WTC11 (cell line): Measurements from ENCODE around the gene MICAL1. TPM values are rescaled to one million over a fixed set of nuclear protein-coding genes. Genes with fewer than 3 reads are reported as not detected.

Experiments
- ATAC-seq: fragments of 200-7000 bp; cut with Tn5 transposase; 2 replicates; pipeline ENCODE4 v1.10.0; 2021; ENCODE audit warnings: mild to moderate bottlenecking, moderate library complexity
- CTCF ChIA-PET: fragments of 300-600 bp; sonication (Branson Sonifier 250); formaldehyde crosslinking; loops from one replicate; lab custom pipeline; 2021; ENCODE audit warnings: antibody characterized with exemption; lab: Charles Lee
- POLR2A ChIA-PET: fragments of 350-600 bp; sonication (Branson Sonifier 250); formaldehyde crosslinking; loops from one replicate; lab custom pipeline; 2021; ENCODE audit warnings: antibody characterized with exemption; lab: Charles Lee
- DNase-seq: peaks from one replicate; pipeline ENCODE4 v3.0.0; 2021; ENCODE audit warnings: low spot score
- H3K27ac Mint-ChIP-seq: 2 replicates; pipeline ENCODE4 v1.8.0; 2021; ENCODE audit warnings: mixed read lengths
- H3K27me3 Mint-ChIP-seq: 2 replicates; pipeline ENCODE4 v1.8.0; 2021; ENCODE audit warnings: low read depth, mild to moderate bottlenecking, moderate library complexity, mixed read lengths
- H3K36me3 Mint-ChIP-seq: 2 replicates; pipeline ENCODE4 v1.8.0; 2021; ENCODE audit warnings: mixed read lengths
- H3K4me1 Mint-ChIP-seq: 2 replicates; pipeline ENCODE4 v1.8.0; 2022; ENCODE audit warnings: mixed read lengths
- H3K4me3 Mint-ChIP-seq: 2 replicates; pipeline ENCODE4 v1.8.0; 2021; ENCODE audit warnings: mild to moderate bottlenecking, moderate library complexity, mixed read lengths
- H3K9me3 Mint-ChIP-seq: 2 replicates; pipeline ENCODE4 v1.8.0; 2021; ENCODE audit warnings: mixed read lengths
- CBFB ChIP-seq: sonication (generic); formaldehyde crosslinking; IDR thresholded peaks from 2 replicates; pipeline ENCODE4 v1.8.1; 2022; ENCODE audit warnings: mild to moderate bottlenecking, low read depth, missing genetic modification reagents
- E2F4 ChIP-seq: sonication (generic); formaldehyde crosslinking; IDR thresholded peaks from 2 replicates; pipeline ENCODE4 v1.8.1; 2022; ENCODE audit warnings: low read depth, mild to moderate bottlenecking, moderate library complexity, missing genetic modification reagents, borderline replicate concordance
- EMX1 ChIP-seq: fragments of 250-450 bp; sonication (Bioruptor Pico); IDR thresholded peaks from 2 replicates; pipeline ENCODE4 v1.8.0; 2021; ENCODE audit warnings: mild to moderate bottlenecking
- PRDM15 ChIP-seq: sonication (generic); formaldehyde crosslinking; IDR thresholded peaks from 2 replicates; pipeline ENCODE4 v1.8.0; 2022; ENCODE audit warnings: missing genetic modification reagents
- SMAD4 ChIP-seq: sonication (generic); formaldehyde crosslinking; IDR thresholded peaks from 2 replicates; pipeline ENCODE4 v1.8.0; 2022; ENCODE audit warnings: mild to moderate bottlenecking, missing genetic modification reagents
- ZNF121 ChIP-seq: sonication (generic); formaldehyde crosslinking; IDR thresholded peaks from 2 replicates; pipeline ENCODE4 v1.8.0; 2023; ENCODE audit warnings: missing genetic modification reagents
- ZNF317 ChIP-seq: sonication (generic); formaldehyde crosslinking; IDR thresholded peaks from 2 replicates; pipeline ENCODE4 v1.8.1; 2023; ENCODE audit warnings: low read depth, mild to moderate bottlenecking, moderate library complexity, missing genetic modification reagents, borderline replicate concordance
- ZNF396 ChIP-seq: fragments of 250-450 bp; sonication (Bioruptor Pico); IDR thresholded peaks from 2 replicates; pipeline ENCODE4 v1.8.0; 2021; ENCODE audit warnings: mild to moderate bottlenecking, moderate library complexity, borderline replicate concordance
- total RNA-seq: library from RNA; stranded (reverse); gene quantifications from 3 replicates; pipeline ENCODE4 v1.2.3, GENCODE V29; 2021
- TF ChIP-seq, protein P1 (sequence below): fragments of 250-450 bp; sonication (Bioruptor Pico); IDR thresholded peaks from 2 replicates; pipeline ENCODE4 v1.9.0; 2021; ENCODE audit warnings: mild to moderate bottlenecking, borderline replicate concordance
- TF ChIP-seq, protein P2 (sequence below): fragments of 250-450 bp; sonication (Bioruptor Pico); IDR thresholded peaks from 2 replicates; pipeline ENCODE4 v1.8.0; 2021; ENCODE audit warnings: mild to moderate bottlenecking
- TF ChIP-seq, protein P3 (sequence below): sonication (generic); formaldehyde crosslinking; IDR thresholded peaks from 2 replicates; pipeline ENCODE4 v1.8.0; 2023; ENCODE audit warnings: mild to moderate bottlenecking, missing genetic modification reagents
- TF ChIP-seq, protein P4 (sequence below): sonication (generic); formaldehyde crosslinking; IDR thresholded peaks from 2 replicates; pipeline ENCODE4 v1.8.0; 2023; ENCODE audit warnings: missing genetic modification reagents, mild to moderate bottlenecking, borderline replicate concordance
- TF ChIP-seq, protein P5 (sequence below): sonication (generic); formaldehyde crosslinking; conservative IDR thresholded peaks from 2 replicates; pipeline ENCODE4 v1.8.1; 2023; ENCODE audit warnings: mild to moderate bottlenecking, low read depth, missing genetic modification reagents, moderate library complexity

The MICAL1 gene
- total RNA-seq, 1 experiment from 2014 or later = 57.4 TPM

DNA sequence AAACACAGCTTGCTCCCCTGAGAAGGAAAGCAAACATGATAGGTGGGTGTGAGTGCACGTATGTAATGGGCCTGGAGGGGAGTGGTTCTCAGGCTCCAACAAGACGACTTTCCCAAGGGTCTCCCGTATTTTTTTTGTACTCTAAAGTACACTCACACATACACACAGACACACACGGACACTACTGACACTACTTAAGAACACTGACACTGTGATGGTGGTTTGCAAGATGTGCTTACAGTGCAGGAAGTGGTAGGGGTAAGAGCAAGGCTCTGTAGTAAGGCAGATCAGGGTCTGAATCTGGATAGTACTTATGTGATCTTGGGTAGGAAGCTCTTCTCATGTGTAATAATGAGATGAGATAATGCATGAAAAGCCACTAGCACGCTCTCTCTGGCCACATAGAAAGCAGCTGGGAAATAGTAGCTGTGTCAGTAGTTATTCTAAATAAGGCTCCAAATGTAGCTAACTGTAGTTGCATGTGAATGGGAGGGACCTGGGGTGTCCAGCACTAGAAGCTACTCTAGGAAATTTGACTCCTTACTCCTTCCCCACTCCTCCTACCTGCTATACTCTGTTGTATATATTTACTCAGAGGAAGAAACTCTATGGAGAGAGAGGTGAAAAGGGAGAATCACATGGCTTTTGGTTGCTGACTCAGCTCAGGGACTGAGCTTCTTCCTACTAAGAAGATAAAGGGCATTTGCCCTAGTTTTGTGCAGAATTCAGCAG, 35.8 kb upstream of the MICAL1 start:
- ATAC-seq (peak; percentile 87), DNase-seq (no peak)
- Mint-ChIP-seq H3K27ac (peak overlapping the region; percentile 90), H3K9me3 (no peaks in the 10 kb centered on the region), H3K27me3 (no peaks in the 10 kb centered on the region), H3K36me3 (no peaks in the 10 kb centered on the region), H3K4me1 (peaks cover 52% of the 10 kb centered on the region), H3K4me3 (peak overlapping the region; percentile 26)
- ChIA-PET POLR2A (interaction anchor here (0.7 to 1.4 kb wide), 2 partner anchors 15 to 51 kb away, joined by 4 to 5 read pairs; partner anchors contain the start of genes PPIL6 and SMPD2), CTCF (interaction anchor here (0.6 to 2.5 kb wide), 8 partner anchors 9 to 867 kb away, joined by 3 to 10 read pairs (median 5); no protein-coding TSS in a partner anchor)
- TF ChIP-seq, protein P1, sequence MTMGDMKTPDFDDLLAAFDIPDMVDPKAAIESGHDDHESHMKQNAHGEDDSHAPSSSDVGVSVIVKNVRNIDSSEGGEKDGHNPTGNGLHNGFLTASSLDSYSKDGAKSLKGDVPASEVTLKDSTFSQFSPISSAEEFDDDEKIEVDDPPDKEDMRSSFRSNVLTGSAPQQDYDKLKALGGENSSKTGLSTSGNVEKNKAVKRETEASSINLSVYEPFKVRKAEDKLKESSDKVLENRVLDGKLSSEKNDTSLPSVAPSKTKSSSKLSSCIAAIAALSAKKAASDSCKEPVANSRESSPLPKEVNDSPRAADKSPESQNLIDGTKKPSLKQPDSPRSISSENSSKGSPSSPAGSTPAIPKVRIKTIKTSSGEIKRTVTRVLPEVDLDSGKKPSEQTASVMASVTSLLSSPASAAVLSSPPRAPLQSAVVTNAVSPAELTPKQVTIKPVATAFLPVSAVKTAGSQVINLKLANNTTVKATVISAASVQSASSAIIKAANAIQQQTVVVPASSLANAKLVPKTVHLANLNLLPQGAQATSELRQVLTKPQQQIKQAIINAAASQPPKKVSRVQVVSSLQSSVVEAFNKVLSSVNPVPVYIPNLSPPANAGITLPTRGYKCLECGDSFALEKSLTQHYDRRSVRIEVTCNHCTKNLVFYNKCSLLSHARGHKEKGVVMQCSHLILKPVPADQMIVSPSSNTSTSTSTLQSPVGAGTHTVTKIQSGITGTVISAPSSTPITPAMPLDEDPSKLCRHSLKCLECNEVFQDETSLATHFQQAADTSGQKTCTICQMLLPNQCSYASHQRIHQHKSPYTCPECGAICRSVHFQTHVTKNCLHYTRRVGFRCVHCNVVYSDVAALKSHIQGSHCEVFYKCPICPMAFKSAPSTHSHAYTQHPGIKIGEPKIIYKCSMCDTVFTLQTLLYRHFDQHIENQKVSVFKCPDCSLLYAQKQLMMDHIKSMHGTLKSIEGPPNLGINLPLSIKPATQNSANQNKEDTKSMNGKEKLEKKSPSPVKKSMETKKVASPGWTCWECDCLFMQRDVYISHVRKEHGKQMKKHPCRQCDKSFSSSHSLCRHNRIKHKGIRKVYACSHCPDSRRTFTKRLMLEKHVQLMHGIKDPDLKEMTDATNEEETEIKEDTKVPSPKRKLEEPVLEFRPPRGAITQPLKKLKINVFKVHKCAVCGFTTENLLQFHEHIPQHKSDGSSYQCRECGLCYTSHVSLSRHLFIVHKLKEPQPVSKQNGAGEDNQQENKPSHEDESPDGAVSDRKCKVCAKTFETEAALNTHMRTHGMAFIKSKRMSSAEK (CRISPR knock-in tag) = no peak
- TF ChIP-seq E2F4 (CRISPR knock-in tag) = no peak
- TF ChIP-seq EMX1 (CRISPR knock-in tag) = no peak
- no peak for TF ChIP-seq SMAD4 (CRISPR knock-in tag)
- TF ChIP-seq ZNF317 = no peak
- TF ChIP-seq CBFB (CRISPR knock-in tag) = no peak
- no peak for TF ChIP-seq ZNF121 (CRISPR knock-in tag)
- TF ChIP-seq, protein P2, sequence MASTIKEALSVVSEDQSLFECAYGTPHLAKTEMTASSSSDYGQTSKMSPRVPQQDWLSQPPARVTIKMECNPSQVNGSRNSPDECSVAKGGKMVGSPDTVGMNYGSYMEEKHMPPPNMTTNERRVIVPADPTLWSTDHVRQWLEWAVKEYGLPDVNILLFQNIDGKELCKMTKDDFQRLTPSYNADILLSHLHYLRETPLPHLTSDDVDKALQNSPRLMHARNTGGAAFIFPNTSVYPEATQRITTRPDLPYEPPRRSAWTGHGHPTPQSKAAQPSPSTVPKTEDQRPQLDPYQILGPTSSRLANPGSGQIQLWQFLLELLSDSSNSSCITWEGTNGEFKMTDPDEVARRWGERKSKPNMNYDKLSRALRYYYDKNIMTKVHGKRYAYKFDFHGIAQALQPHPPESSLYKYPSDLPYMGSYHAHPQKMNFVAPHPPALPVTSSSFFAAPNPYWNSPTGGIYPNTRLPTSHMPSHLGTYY (CRISPR knock-in tag) = no peak
- TF ChIP-seq, protein P3, sequence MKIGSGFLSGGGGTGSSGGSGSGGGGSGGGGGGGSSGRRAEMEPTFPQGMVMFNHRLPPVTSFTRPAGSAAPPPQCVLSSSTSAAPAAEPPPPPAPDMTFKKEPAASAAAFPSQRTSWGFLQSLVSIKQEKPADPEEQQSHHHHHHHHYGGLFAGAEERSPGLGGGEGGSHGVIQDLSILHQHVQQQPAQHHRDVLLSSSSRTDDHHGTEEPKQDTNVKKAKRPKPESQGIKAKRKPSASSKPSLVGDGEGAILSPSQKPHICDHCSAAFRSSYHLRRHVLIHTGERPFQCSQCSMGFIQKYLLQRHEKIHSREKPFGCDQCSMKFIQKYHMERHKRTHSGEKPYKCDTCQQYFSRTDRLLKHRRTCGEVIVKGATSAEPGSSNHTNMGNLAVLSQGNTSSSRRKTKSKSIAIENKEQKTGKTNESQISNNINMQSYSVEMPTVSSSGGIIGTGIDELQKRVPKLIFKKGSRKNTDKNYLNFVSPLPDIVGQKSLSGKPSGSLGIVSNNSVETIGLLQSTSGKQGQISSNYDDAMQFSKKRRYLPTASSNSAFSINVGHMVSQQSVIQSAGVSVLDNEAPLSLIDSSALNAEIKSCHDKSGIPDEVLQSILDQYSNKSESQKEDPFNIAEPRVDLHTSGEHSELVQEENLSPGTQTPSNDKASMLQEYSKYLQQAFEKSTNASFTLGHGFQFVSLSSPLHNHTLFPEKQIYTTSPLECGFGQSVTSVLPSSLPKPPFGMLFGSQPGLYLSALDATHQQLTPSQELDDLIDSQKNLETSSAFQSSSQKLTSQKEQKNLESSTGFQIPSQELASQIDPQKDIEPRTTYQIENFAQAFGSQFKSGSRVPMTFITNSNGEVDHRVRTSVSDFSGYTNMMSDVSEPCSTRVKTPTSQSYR (CRISPR knock-in tag) = no peak
- TF ChIP-seq, protein P4, sequence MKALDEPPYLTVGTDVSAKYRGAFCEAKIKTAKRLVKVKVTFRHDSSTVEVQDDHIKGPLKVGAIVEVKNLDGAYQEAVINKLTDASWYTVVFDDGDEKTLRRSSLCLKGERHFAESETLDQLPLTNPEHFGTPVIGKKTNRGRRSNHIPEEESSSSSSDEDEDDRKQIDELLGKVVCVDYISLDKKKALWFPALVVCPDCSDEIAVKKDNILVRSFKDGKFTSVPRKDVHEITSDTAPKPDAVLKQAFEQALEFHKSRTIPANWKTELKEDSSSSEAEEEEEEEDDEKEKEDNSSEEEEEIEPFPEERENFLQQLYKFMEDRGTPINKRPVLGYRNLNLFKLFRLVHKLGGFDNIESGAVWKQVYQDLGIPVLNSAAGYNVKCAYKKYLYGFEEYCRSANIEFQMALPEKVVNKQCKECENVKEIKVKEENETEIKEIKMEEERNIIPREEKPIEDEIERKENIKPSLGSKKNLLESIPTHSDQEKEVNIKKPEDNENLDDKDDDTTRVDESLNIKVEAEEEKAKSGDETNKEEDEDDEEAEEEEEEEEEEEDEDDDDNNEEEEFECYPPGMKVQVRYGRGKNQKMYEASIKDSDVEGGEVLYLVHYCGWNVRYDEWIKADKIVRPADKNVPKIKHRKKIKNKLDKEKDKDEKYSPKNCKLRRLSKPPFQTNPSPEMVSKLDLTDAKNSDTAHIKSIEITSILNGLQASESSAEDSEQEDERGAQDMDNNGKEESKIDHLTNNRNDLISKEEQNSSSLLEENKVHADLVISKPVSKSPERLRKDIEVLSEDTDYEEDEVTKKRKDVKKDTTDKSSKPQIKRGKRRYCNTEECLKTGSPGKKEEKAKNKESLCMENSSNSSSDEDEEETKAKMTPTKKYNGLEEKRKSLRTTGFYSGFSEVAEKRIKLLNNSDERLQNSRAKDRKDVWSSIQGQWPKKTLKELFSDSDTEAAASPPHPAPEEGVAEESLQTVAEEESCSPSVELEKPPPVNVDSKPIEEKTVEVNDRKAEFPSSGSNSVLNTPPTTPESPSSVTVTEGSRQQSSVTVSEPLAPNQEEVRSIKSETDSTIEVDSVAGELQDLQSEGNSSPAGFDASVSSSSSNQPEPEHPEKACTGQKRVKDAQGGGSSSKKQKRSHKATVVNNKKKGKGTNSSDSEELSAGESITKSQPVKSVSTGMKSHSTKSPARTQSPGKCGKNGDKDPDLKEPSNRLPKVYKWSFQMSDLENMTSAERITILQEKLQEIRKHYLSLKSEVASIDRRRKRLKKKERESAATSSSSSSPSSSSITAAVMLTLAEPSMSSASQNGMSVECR = no peak
- TF ChIP-seq, protein P5, sequence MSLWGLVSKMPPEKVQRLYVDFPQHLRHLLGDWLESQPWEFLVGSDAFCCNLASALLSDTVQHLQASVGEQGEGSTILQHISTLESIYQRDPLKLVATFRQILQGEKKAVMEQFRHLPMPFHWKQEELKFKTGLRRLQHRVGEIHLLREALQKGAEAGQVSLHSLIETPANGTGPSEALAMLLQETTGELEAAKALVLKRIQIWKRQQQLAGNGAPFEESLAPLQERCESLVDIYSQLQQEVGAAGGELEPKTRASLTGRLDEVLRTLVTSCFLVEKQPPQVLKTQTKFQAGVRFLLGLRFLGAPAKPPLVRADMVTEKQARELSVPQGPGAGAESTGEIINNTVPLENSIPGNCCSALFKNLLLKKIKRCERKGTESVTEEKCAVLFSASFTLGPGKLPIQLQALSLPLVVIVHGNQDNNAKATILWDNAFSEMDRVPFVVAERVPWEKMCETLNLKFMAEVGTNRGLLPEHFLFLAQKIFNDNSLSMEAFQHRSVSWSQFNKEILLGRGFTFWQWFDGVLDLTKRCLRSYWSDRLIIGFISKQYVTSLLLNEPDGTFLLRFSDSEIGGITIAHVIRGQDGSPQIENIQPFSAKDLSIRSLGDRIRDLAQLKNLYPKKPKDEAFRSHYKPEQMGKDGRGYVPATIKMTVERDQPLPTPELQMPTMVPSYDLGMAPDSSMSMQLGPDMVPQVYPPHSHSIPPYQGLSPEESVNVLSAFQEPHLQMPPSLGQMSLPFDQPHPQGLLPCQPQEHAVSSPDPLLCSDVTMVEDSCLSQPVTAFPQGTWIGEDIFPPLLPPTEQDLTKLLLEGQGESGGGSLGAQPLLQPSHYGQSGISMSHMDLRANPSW (CRISPR knock-in tag) = no peak
- TF ChIP-seq ZNF396 (CRISPR knock-in tag) = no peak
- no peak for TF ChIP-seq PRDM15
